ENCODE measurements around the gene FAM174C.

- no peak for TF ChIP-seq CTCF (IDR thresholded peaks at IDR 0.05)
- TF ChIP-seq POLR2A (IDR thresholded peaks at IDR 0.05), result no peak
Measured at GRCh38 chr19:1298235-1298634, 22.9 kb downstream of the FAM174C start.

All from thyroid gland (tissue), 4 donors.